ENCODE measurements around the gene SLC35A5. TPM values are rescaled to one million over a fixed set of nuclear protein-coding genes. Genes with fewer than 3 reads are reported as not detected.
"Not testable (repeated sequence)": the region's sequence is repeated elsewhere in the genome, so short reads cannot be mapped to it uniquely, and the experiment has no call there.

SLC35A5 gene, protein sequence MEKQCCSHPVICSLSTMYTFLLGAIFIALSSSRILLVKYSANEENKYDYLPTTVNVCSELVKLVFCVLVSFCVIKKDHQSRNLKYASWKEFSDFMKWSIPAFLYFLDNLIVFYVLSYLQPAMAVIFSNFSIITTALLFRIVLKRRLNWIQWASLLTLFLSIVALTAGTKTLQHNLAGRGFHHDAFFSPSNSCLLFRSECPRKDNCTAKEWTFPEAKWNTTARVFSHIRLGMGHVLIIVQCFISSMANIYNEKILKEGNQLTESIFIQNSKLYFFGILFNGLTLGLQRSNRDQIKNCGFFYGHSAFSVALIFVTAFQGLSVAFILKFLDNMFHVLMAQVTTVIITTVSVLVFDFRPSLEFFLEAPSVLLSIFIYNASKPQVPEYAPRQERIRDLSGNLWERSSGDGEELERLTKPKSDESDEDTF
- 10 to 100 TPM; 16.4 to 18.1 TPM for total RNA-seq

DNA sequence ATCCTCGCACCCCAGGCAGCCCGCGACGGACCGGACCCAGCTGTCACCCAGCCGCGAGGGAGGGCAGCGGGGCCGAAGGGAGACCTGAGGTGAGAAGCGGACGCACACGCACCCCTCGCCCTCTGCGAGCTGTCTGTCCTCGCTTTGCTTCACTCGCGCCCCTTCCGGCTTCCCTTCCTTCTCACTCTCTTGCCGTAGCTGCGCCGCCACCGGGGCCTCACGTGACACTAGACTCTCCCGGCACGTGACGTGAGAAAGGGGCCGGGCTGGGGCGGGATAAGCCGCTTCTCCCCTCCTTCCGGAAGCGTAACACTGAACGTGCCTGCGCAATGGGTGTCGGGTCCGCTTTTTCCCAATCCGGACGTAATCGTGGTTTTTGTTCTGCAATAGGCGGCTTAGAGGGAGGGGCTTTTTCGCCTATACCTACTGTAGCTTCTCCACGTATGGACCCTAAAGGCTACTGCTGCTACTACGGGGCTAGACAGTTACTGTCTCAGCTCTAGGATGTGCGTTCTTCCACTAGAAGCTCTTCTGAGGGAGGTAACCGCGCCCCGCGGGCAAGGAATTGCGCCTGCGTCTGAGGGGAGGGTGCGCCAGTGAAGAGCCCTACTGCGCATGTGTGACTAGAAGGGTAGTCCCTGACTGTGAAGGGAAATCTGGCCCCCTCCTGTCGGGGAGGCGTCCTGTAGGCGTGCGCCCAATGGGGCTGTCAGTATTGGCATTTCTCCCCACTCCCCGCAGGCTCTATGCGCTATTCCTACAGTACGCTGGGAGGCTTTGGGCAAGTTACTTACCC lies at the start of gene SLC35A5, which contains the start of gene ATG3:
Gene SLC35A5, plus strand, starts transcription at position 312 of the 796 bp plus-strand sequence. CDS start 1,359 bp downstream, outside the sequence.
Gene ATG3, minus strand, starts transcription at position 229 of the 796 bp plus-strand sequence. CDS start 434 bp downstream, outside the sequence.
- peaks cover 21% of the 10 kb centered on the region for H3K4me1 Mint-ChIP-seq
- POLR2A ChIA-PET: interaction anchor here (0.5 to 1.3 kb wide), 11 partner anchors 17 to 583 kb away, joined by 3 to 5 read pairs (median 3); partner anchors contain the start of genes ABHD10, BTLA, CD200 and GTPBP8
- DNase-seq (peak; percentile 98), ATAC-seq (ENCODE audit: low read depth) (peak; percentile 83)
- H3K4me3 Mint-ChIP-seq: peak within 1 kb of the TSS; percentile 97
- peaks cover 8% of the 10 kb centered on the region for H3K36me3 Mint-ChIP-seq
- no peaks in the 10 kb centered on the region for H3K27me3 Mint-ChIP-seq
- H3K27ac Mint-ChIP-seq: peak within 1 kb of the TSS; percentile 95
- no peaks in the 10 kb centered on the region for H3K9me3 Mint-ChIP-seq

- no peaks in the 10 kb centered on the region for H3K27me3 Mint-ChIP-seq
- H3K36me3 Mint-ChIP-seq: peaks cover 17% of the 10 kb centered on the region
- H3K9me3 Mint-ChIP-seq: peaks cover 9% of the 10 kb centered on the region
- no peak overlapping the region for H3K4me3 Mint-ChIP-seq
- POLR2A ChIA-PET: interaction anchor here (1.0 kb wide), 1 partner anchor 13 kb away, joined by 4 read pairs; the partner anchor contains the start of gene BTLA
- no peak overlapping the region for H3K27ac Mint-ChIP-seq
- DNase-seq: no peak
- H3K4me1 Mint-ChIP-seq: peaks cover 4% of the 10 kb centered on the region
- no peak for ATAC-seq (ENCODE audit: low read depth)
Measured at GRCh38 chr3:112512320-112512719, 49.5 kb upstream of the SLC35A5 start.

DNA sequence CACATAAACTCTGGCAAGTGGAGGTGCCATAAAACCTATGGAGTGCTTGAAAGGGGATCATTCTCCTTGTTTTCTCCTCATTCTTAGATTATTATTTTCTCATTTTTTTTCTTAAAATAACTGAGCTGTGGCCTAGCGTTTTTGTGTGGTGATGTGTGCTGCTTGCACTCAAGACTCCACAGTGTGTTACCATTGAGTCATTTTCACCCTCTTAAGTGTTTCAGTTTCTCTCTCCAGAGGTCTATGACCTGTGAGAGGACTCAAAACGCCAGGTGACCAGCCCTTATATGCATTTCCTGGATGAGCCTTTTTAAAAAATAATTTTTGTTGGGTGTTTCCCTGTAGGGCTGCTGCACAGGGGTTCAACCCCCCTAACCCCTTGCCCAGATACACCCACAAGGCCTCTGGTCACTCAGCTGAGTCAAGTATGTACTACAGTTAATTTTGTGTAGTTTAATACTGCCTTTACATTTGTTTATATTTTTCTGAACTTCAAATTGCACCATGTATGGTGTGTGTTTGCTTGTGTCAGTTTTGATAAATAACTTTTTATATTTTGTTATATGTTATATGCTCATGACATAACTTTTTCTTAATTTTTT lies 47.2 kb upstream of the SLC35A5 start:
- Mint-ChIP-seq H3K27me3 (no peaks in the 10 kb centered on the region), H3K4me1 (peaks cover 11% of the 10 kb centered on the region), H3K36me3 (peaks cover 11% of the 10 kb centered on the region), H3K9me3 (peaks cover 9% of the 10 kb centered on the region), H3K27ac (no peak overlapping the region), H3K4me3 (no peak overlapping the region)
- ATAC-seq (ENCODE audit: low read depth) (peak; percentile 97), DNase-seq (no peak)
- POLR2A ChIA-PET: interaction anchor here (0.9 kb wide), 1 partner anchor 181 kb away, joined by 3 read pairs; no protein-coding TSS in a partner anchor

DNA sequence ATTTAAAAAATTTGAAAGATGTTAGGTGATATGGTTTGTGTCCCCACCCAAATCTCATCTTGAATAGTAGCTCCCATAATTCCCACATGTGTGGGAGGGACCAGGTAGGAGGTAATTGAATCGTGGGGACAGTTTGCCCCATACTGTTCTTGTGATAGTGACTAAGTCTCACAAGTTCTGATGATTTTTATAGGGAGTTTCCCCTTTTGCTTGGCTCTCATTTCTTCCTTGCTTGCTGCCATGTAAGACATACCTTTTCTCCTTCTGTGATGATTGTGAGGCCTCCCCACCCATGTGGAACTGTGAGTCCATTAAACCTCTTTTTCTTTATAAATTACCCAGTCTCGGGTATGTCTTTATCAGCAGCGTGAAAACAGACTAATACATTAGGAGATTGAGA lies 42.9 kb upstream of the SLC35A5 start:
- H3K27ac Mint-ChIP-seq; H3K9me3 Mint-ChIP-seq; H3K36me3 Mint-ChIP-seq; H3K27me3 Mint-ChIP-seq; DNase-seq; H3K4me3 Mint-ChIP-seq; ATAC-seq (ENCODE audit: low read depth): not testable (repeated sequence)
- POLR2A ChIA-PET: interaction anchor here (0.8 to 1.1 kb wide), 2 partner anchors 54 to 186 kb away, joined by 3 to 6 read pairs; partner anchors contain the start of gene CD200
- H3K4me1 Mint-ChIP-seq: peaks cover 11% of the 10 kb centered on the region

DNA sequence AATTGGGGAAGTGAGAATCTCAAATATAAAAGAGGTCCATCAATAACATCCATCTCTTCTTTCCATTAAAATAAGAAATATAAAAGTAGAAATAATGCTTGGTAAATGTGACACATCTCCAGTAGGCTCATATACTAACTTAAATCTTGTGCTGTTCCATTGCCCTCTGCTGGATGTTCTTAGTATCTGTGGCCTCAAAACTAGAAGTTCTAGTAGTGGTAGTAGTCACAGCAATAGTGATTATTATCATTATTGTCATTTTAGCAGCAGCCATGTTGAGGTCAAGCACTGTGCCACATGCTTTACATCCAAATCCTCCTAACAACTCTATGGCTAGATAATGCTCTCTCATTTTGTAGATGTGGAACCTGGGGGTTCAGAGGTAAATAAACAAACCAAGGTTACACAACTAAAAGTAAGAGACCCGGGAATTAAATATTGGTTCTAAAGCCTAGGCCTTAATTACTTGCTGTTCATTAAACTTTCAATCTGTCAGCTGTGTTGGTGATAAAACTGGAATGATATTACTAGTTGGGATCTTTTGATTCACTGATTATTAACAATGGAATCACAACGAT lies 42.3 kb upstream of the SLC35A5 start:
- no peak overlapping the region for H3K27ac Mint-ChIP-seq
- DNase-seq (no peak), ATAC-seq (ENCODE audit: low read depth) (peak; percentile 62)
- peaks cover 2% of the 10 kb centered on the region for H3K9me3 Mint-ChIP-seq
- peaks cover 7% of the 10 kb centered on the region for H3K36me3 Mint-ChIP-seq
- H3K4me1 Mint-ChIP-seq: peaks cover 10% of the 10 kb centered on the region
- POLR2A ChIA-PET: interaction anchor here (1.1 kb wide), 2 partner anchors 186 kb away, joined by 3 to 6 read pairs; partner anchors contain the start of gene CD200
- H3K27me3 Mint-ChIP-seq: no peaks in the 10 kb centered on the region
- H3K4me3 Mint-ChIP-seq: no peak overlapping the region

DNA sequence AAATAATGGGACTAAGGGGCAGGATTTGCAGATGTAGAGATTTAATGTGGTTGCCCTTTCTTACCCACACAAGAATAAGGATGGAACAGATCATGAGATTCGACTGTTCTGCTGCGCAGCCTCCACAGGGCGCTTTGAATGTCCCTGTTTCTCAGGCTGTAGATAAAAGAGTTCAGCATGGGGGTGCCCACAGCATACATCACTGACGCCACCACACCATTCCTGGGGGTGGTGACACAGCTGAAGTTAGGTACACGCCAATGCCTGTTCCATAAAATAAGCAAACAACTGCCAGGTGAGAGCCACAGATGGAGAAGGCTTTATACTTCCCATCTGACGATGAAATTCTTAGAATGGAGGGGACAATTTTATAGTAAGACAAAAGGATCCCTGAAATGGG lies 37.7 kb upstream of the SLC35A5 start:
- H3K27ac Mint-ChIP-seq; H3K9me3 Mint-ChIP-seq; H3K4me1 Mint-ChIP-seq; DNase-seq; H3K36me3 Mint-ChIP-seq; H3K27me3 Mint-ChIP-seq; POLR2A ChIA-PET; ATAC-seq (ENCODE audit: low read depth); H3K4me3 Mint-ChIP-seq: not testable (repeated sequence)

- Mint-ChIP-seq H3K36me3 (peaks cover 6% of the 10 kb centered on the region), H3K4me1 (peaks cover 1% of the 10 kb centered on the region), H3K27me3 (no peaks in the 10 kb centered on the region), H3K4me3 (no peak overlapping the region), H3K27ac (no peak overlapping the region), H3K9me3 (no peaks in the 10 kb centered on the region)
- ATAC-seq (ENCODE audit: low read depth) (no peak), DNase-seq (no peak)
- POLR2A ChIA-PET: no interaction called here
Measured at GRCh38 chr3:112530573-112530972, 31.3 kb upstream of the SLC35A5 start.

- H3K27ac Mint-ChIP-seq: no peak overlapping the region
- no peak for DNase-seq
- H3K36me3 Mint-ChIP-seq: peaks cover 5% of the 10 kb centered on the region
- no peaks in the 10 kb centered on the region for H3K9me3 Mint-ChIP-seq
- no peaks in the 10 kb centered on the region for H3K27me3 Mint-ChIP-seq
- POLR2A ChIA-PET: no interaction called here
- ATAC-seq (ENCODE audit: low read depth): no peak
- no peak overlapping the region for H3K4me3 Mint-ChIP-seq
- peaks cover 1% of the 10 kb centered on the region for H3K4me1 Mint-ChIP-seq
Measured at GRCh38 chr3:112531358-112531781, 30.5 kb upstream of the SLC35A5 start.

DNA sequence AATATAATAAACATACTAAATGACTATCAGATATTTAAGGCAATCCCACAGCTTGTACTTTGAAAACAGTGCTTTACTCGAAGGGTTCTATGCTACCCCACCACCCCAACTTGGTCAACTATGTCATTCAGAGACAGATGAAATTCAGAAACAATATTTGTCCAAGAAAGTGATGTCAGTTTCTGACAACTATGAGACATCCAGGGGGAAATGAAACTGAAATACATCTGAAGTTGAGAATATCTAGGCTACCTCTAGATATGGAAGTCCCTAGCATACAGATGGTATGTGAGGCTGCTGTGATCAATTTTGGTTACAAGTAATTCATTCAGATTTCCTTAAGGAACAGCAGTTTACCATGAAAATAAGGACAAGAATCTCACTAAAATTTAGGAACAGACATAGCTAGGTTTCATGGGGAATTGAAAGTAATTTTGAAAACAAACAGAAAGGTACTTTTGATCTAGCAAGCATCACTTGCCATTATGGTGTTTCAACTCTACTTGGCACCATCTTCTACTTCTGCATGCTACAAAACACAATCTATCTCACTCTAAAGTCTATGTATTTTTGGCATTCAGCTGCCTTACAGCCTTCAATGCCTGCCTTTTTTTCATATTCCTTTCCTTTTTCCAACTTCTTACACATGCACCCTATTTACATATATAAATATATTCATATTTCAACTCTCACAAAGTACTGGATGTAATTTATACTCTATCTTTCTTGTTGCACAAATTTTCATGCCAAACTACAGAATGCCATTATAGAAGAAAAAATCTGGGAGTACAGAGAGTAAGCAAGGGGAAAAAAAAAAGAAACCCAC lies 21.8 kb upstream of the SLC35A5 start:
- no peak for DNase-seq
- POLR2A ChIA-PET: no interaction called here
- no peaks in the 10 kb centered on the region for H3K9me3 Mint-ChIP-seq
- H3K27ac Mint-ChIP-seq: peak overlapping the region; percentile 32
- peaks cover 21% of the 10 kb centered on the region for H3K4me1 Mint-ChIP-seq
- no peak for ATAC-seq (ENCODE audit: low read depth)
- H3K4me3 Mint-ChIP-seq: no peak overlapping the region
- H3K27me3 Mint-ChIP-seq: no peaks in the 10 kb centered on the region
- peaks cover 51% of the 10 kb centered on the region for H3K36me3 Mint-ChIP-seq

DNA sequence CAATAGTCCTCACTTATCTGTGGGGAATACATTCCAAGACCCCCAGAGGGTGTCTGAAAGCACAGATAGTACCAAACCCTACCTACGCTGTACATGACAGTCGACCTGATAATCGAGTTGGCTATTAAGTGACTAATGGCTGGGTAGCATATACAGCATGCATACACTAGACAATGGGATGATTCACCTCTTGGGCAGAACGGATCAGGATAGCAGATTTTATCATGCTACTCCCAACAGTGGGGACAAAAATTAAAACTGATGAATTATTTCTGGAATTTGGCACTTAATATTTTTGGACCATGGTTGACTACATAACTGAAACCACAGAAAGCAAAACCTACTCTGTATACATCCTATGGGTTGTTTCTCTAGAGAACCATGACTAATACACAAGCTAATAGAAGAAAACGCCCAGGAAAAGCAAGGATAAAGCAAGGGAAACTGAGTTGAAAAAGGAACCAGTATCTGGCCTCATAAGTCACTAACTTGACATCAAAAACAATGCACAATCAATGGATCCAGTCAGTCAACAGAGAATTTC lies 15.6 kb upstream of the SLC35A5 start:
- ATAC-seq (ENCODE audit: low read depth) (no peak), DNase-seq (no peak)
- Mint-ChIP-seq H3K36me3 (peaks cover 40% of the 10 kb centered on the region), H3K4me3 (no peak overlapping the region), H3K27me3 (no peaks in the 10 kb centered on the region), H3K9me3 (no peaks in the 10 kb centered on the region), H3K27ac (no peak overlapping the region), H3K4me1 (peaks cover 4% of the 10 kb centered on the region)
- POLR2A ChIA-PET: no interaction called here

DNA sequence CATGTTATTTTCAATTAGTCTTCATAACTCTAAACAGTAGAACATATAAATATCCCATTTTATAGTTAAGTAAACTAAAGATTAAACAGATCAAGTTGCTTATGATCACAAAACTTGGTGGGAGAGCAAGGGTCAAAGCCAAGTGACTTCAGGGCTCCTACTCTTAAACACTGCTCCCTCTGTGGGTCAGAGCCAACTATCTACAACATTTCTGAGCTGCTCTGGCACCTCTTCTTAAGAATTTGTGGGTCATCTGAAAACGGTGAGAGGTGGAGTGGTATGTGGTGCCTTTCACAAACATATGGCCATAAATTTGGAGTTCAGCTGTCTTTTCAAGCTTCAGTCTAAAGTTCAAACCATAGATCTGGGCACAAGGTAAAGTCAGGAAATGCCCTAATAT lies 11.0 kb upstream of the SLC35A5 start:
- no peak for ATAC-seq (ENCODE audit: low read depth)
- POLR2A ChIA-PET: no interaction called here
- H3K36me3 Mint-ChIP-seq: peaks cover 41% of the 10 kb centered on the region

More for the DNA sequence above, 11.0 kb upstream of the SLC35A5 start:
- H3K9me3 Mint-ChIP-seq: no peaks in the 10 kb centered on the region
- peaks cover 14% of the 10 kb centered on the region for H3K4me1 Mint-ChIP-seq
- no peak overlapping the region for H3K27ac Mint-ChIP-seq
- no peak for DNase-seq
- no peak overlapping the region for H3K4me3 Mint-ChIP-seq
- no peaks in the 10 kb centered on the region for H3K27me3 Mint-ChIP-seq
